SK-N-SH (cell line): Measurements from ENCODE around the gene SHPK. TPM values are rescaled to one million over a fixed set of nuclear protein-coding genes. Genes with fewer than 3 reads are reported as not detected.

Experiments used
- CTCF ChIA-PET: fragments of 300-600, 350-600 bp; formaldehyde crosslinking; extraction: SDS; loops from one replicate; lab custom pipeline; 2021; lab: Yijun Ruan, JAX
- POLR2A ChIA-PET: fragments of 350-600 bp; sonication (Branson Sonifier 250); formaldehyde crosslinking; extraction: SDS; loops from one replicate; lab custom pipeline; 2020; ENCODE audit warnings: antibody characterized with exemption, inconsistent platforms; lab: Yijun Ruan, JAX
- DNase-seq: peaks from one replicate; pipeline ENCODE4 v3.0.0; 2012
- H2AFZ ChIP-seq: fragments of 200-600 bp; sonication (generic); 2 replicates; pipeline ENCODE4 v1.8.1; 2016; ENCODE audit warnings: antibody characterized with exemption, mild to moderate bottlenecking, low read depth
- H3F3A ChIP-seq: fragments of 200-600 bp; sonication (generic); replicated peaks from 2 replicates; pipeline ENCODE3; 2016; ENCODE audit warnings: antibody characterized with exemption, mild to moderate bottlenecking; ENCODE audit not compliant: insufficient read depth
- H3K27ac ChIP-seq, 2 experiments: fragments of 200-500 bp in 1 of 2; fragments of 200-600 bp in 1 of 2; sonication (Bioruptor generic) in 1 of 2; sonication (generic), shearing (Covaris generic) in 1 of 2; 2 replicates each; pipeline versions ENCODE4 v1.5.1 to v1.6.1; 2014 to 2016; ENCODE audit warnings: low read depth in 2 of 2, inconsistent platforms in 1 of 2, low read length in 1 of 2, mild to moderate bottlenecking in 1 of 2, mixed read lengths in 1 of 2
- H3K27me3 ChIP-seq: fragments of 200-600 bp; sonication (generic), shearing (Covaris generic); 2 replicates; pipeline ENCODE4 v1.6.1; 2016; ENCODE audit warnings: mixed run types; ENCODE audit not compliant: insufficient read depth
- H3K36me3 ChIP-seq, 2 experiments: fragments of 200-500 bp in 1 of 2; fragments of 200-600 bp in 1 of 2; sonication (Bioruptor generic) in 1 of 2; sonication (generic) in 1 of 2; replicated peaks in 1 of 2; 2 replicates each; pipeline versions ENCODE3 to v1.5.1; 2014 to 2016; ENCODE audit warnings: low read length in 1 of 2, mild to moderate bottlenecking in 1 of 2; ENCODE audit not compliant: insufficient read depth in 2 of 2, control insufficient read depth in 1 of 2
- H3K4me1 ChIP-seq, 2 experiments: fragments of 200-500 bp in 1 of 2; fragments of 200-600 bp in 1 of 2; sonication (Bioruptor generic) in 1 of 2; sonication (generic), shearing (Covaris generic) in 1 of 2; 2 replicates each; pipeline versions ENCODE4 v1.5.1 to v1.6.1; 2014 to 2016; ENCODE audit warnings: low read depth in 1 of 2, low read length in 1 of 2, mixed run types in 1 of 2; ENCODE audit not compliant: insufficient read depth in 2 of 2, control insufficient read depth in 1 of 2
- H3K4me2 ChIP-seq: fragments of 200-600 bp; sonication (generic), shearing (Covaris generic); 2 replicates; pipeline ENCODE4 v1.6.1; 2017; ENCODE audit warnings: mixed run types
- H3K4me3 ChIP-seq, 2 experiments: fragments of 200-500 bp in 1 of 2; fragments of 200-600 bp in 1 of 2; sonication (Bioruptor generic) in 1 of 2; sonication (generic), shearing (Covaris generic) in 1 of 2; 2 replicates each; pipeline versions ENCODE4 v1.5.1 to v1.8.1; 2014 to 2016; ENCODE audit warnings: low read depth in 2 of 2, inconsistent platforms in 1 of 2, low read length in 1 of 2, mild to moderate bottlenecking in 1 of 2, mixed read lengths in 1 of 2, moderate library complexity in 1 of 2
- H3K79me2 ChIP-seq: fragments of 200-600 bp; sonication (generic); 2 replicates; pipeline ENCODE4 v1.8.1; 2017; ENCODE audit warnings: mild to moderate bottlenecking; ENCODE audit not compliant: insufficient read depth
- H3K9ac ChIP-seq: fragments of 200-600 bp; sonication (generic); 2 replicates; pipeline ENCODE4 v1.6.1; 2017; ENCODE audit warnings: mixed run types
- H3K9me2 ChIP-seq: fragments of 200-600 bp; sonication (generic); 2 replicates; pipeline ENCODE4 v1.6.1; 2017; ENCODE audit warnings: mixed run types
- H3K9me3 ChIP-seq: fragments of 200-600 bp; sonication (generic); 2 replicates; pipeline ENCODE4 v1.6.1; 2017; ENCODE audit warnings: mixed run types, mild to moderate bottlenecking, moderate library complexity
- H4K20me1 ChIP-seq: fragments of 200-600 bp; sonication (generic); 2 replicates; pipeline ENCODE4 v1.6.1; 2017; ENCODE audit warnings: mild to moderate bottlenecking, mixed run types; ENCODE audit not compliant: insufficient read depth
- CHD2 ChIP-seq: fragments of 150-350 bp; IDR thresholded peaks from 2 replicates; pipeline ENCODE4 v1.6.1; 2018; ENCODE audit warnings: low read length; ENCODE audit not compliant: partially characterized antibody
- ELF1 ChIP-seq: IDR thresholded peaks from 2 replicates; pipeline ENCODE4 v1.4.0; 2012
- FOXJ3 ChIP-seq: sonication (generic); formaldehyde crosslinking; IDR thresholded peaks from 2 replicates; pipeline ENCODE4 v1.5.1; 2020; ENCODE audit warnings: mild to moderate bottlenecking, missing genetic modification reagents
- GATA2 ChIP-seq: sonication (generic); formaldehyde crosslinking; IDR thresholded peaks from 2 replicates; pipeline ENCODE4 v1.5.0; 2020; ENCODE audit warnings: mild to moderate bottlenecking, missing genetic modification reagents
- PBX3 ChIP-seq: IDR thresholded peaks from 2 replicates; pipeline ENCODE4; 2012
- POLR2AphosphoS5 ChIP-seq: IDR thresholded peaks from 2 replicates; pipeline ENCODE4 v1.6.1; 2012; ENCODE audit warnings: low read depth, low read length
- RFX5 ChIP-seq: IDR thresholded peaks from 2 replicates; pipeline ENCODE4 v1.6.1; 2012; ENCODE audit warnings: mild to moderate bottlenecking, improper control_type of control experiment, low read length
- RXRA ChIP-seq: IDR thresholded peaks from 2 replicates; pipeline ENCODE4 v1.4.0; 2012; ENCODE audit warnings: low read depth, mild to moderate bottlenecking, borderline replicate concordance
- SMC3 ChIP-seq: IDR thresholded peaks from 2 replicates; pipeline ENCODE4 v1.6.1; 2012; ENCODE audit warnings: low read depth, low read length, improper control_type of control experiment
- TAF1 ChIP-seq: IDR thresholded peaks from 2 replicates; pipeline ENCODE4 v1.6.1; 2012; ENCODE audit warnings: low read depth, mild to moderate bottlenecking, low read length, moderate library complexity, borderline replicate concordance
- WGBS: methylation state at CpG from one replicate; pipeline ENCODE4 v1.1.6; 2017; ENCODE audit warnings: low lambda C conversion rate; 5-methylcytosine and 5-hydroxymethylcytosine counted together
- polyA plus RNA-seq, 3 experiments: library from polyadenylated mRNA; depleted of rRNA; stranded (reverse); fragments of >200 nt; gene quantifications; 2 replicates each; pipeline ENCODE4 v1.2.3, GENCODE V29; 2012

SHPK gene
- polyA plus RNA-seq, 1 of the 3 experiments (the other 2 are of a cell fraction), result 9.0 TPM

- H3K9ac ChIP-seq, result no peak overlapping the region
- no peak overlapping the region for H3K4me2 ChIP-seq
- no peak overlapping the region for H3K4me3 ChIP-seq
- TF ChIP-seq GATA2, result no peak
- TF ChIP-seq TAF1, result no peak
- TF ChIP-seq CHD2, result no peak
- TF ChIP-seq PBX3, result 0 out of 2 replicates have a peak, but pooled peaks have one; percentile 21
- TF ChIP-seq POLR2AphosphoS5, result no peak
- no peaks in the 10 kb centered on the region for H3F3A ChIP-seq
- no peak overlapping the region for H2AFZ ChIP-seq
- 91% methylated on average over 6 of the region's 11 CpGs for WGBS
- no peak overlapping the region; a peak in 1 of 4 replicates for H3K27ac ChIP-seq
- POLR2A ChIA-PET, result interaction anchor here (1.2 kb wide), 1 partner anchor 8 kb away, joined by 5 read pairs; the partner anchor contains the start of genes CTNS and SHPK
- no peaks in the 10 kb centered on the region for H3K9me2 ChIP-seq
- H3K36me3 ChIP-seq, result peaks cover 2 to 24% of the 10 kb centered on the region in 2 experiments
- H3K4me1 ChIP-seq, result no peaks in the 10 kb centered on the region
- H4K20me1 ChIP-seq, result no peaks in the 10 kb centered on the region
- H3K79me2 ChIP-seq, result peaks cover 12% of the 10 kb centered on the region
- no peaks in the 10 kb centered on the region for H3K27me3 ChIP-seq
- no peaks in the 10 kb centered on the region for H3K9me3 ChIP-seq
- CTCF ChIA-PET, result interaction anchor here (1.2 to 1.4 kb wide), 2 partner anchors 8 to 21 kb away, joined by 3 read pairs; partner anchors contain the start of genes CTNS and SHPK
- no peak for DNase-seq
Measured at GRCh38 chr17:3627769-3628167, 8.3 kb downstream of the SHPK start.

GRCh38 chr17:3626831-3627768 lies 8.9 kb downstream of the SHPK start:
- DNase-seq, result no peak
- Histone ChIP-seq H3K4me1 (no peaks in the 10 kb centered on the region), H4K20me1 (no peaks in the 10 kb centered on the region), H3K27me3 (no peaks in the 10 kb centered on the region), H3K9me2 (no peaks in the 10 kb centered on the region), H3K27ac (no peak overlapping the region; a peak in 1 of 4 replicates), H3K9ac (no peak overlapping the region), H2AFZ (no peak overlapping the region), H3K4me2 (no peak overlapping the region), H3K36me3 (peaks cover 2 to 26% of the 10 kb centered on the region in 2 experiments), H3K4me3 (no peak overlapping the region), H3K9me3 (no peaks in the 10 kb centered on the region), H3K79me2 (peaks cover 7% of the 10 kb centered on the region; the same call in 1 of the 2 replicates), H3F3A (no peaks in the 10 kb centered on the region)
- WGBS, result 65% methylated on average over 16 of the region's 16 CpGs
- ChIA-PET CTCF (interaction anchor here (0.5 to 1.4 kb wide), 3 partner anchors 9 to 373 kb away, joined by 3 read pairs; partner anchors contain the start of genes CTNS and SHPK), POLR2A (interaction anchor here (1.2 kb wide), 1 partner anchor 9 kb away, joined by 5 read pairs; the partner anchor contains the start of genes CTNS and SHPK)
- no peak for TF ChIP-seq SMC3
- TF ChIP-seq FOXJ3 (CRISPR knock-in tag), result no peak
- no peak for TF ChIP-seq TAF1
- TF ChIP-seq RFX5, result no peak
- no peak for TF ChIP-seq RXRA
- TF ChIP-seq ELF1, result no peak
